ENCODE results near the gene CRIP2.

CRIP2 gene

DNA sequence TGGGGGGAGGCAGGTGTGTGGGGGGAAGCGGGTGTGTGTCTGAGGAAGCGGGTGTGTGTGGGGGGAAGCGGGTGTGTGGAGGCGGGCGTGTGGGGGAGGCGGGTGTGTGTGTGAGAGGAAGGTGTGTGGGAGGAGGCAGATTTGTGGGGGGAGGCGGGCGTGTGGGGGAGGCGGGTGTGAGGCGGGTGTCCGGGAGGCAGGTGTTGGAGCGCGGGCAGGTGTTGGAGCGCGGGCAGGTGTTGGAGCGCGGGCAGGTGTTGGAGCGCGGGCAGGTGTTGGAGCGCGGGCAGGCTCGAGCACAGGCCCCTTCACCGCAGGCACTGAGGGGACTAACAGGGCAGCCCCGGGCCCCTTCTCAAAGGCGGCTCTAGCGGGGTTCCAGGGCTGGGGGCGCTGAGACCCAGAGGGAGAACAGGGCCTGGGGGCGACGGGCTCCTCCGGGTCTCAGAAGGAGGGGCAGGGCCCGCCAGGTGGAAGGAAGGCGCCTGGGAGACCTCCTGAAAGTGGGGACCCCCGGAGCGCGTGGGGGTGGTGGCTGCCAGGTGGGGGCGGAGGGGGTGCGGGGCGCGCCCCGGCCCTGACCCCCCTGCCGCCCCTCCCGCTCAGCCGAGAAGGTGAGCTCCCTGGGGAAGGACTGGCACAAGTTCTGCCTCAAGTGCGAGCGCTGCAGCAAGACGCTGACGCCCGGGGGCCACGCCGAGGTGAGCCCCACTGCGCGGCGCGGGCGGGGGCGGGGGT is 3.2 kb downstream of the CRIP2 start:
- peak; percentile 82 to 88 for DNase-seq

- DNase-seq: peak; percentile 50 to 64
These were observed 4.0 kb downstream of the CRIP2 start for GRCh38 chr14:105478398-105479251.

GRCh38 chr14:105479431-105480158 is 5.0 kb downstream of the CRIP2 start:
- peak; percentile 15 to 28 for DNase-seq

GRCh38 chr14:105480199-105480746 is 5.7 kb downstream of the CRIP2 start:
- no peak for DNase-seq

- DNase-seq: peak; percentile 92 to 94
These were observed 6.5 kb downstream of the CRIP2 start for GRCh38 chr14:105480807-105481801.

GRCh38 chr14:105481886-105482457 is 7.4 kb downstream of the CRIP2 start:
- DNase-seq: peak; percentile 98 to 99

DNA sequence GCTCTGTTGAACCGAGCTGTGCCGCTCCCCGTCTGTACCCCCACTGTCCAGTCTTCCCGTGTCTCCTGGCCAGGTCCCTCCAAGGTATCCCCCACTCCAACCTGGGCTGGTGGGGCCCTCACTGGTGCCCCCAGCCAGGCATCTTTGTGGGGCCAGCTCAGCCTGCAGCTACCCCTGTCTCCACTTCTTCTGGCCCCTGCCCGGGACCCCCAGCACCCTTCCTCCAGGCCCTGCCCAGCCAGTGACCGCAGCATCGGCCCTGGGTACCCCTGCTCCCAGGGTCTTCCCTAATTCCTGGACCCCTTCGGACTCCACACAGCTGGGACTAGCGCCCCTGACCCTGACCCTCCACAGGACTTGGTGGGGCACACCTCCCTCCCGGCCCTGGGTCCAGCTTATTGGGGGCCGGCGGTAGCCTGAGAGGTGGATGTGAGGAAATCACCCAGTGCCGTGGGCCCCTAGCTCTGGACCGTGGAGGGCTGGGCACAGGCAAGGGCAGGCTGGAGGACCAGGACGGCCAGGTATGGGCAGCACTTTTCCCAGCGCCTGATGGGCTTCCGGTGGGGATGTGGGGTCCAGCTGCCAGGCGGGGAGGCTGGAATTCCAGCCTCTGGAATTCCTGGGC is 8.0 kb downstream of the CRIP2 start:
- no peak for DNase-seq

- no peak for DNase-seq
These were observed 8.9 kb downstream of the CRIP2 start for GRCh38 chr14:105483300-105484068.

DNA sequence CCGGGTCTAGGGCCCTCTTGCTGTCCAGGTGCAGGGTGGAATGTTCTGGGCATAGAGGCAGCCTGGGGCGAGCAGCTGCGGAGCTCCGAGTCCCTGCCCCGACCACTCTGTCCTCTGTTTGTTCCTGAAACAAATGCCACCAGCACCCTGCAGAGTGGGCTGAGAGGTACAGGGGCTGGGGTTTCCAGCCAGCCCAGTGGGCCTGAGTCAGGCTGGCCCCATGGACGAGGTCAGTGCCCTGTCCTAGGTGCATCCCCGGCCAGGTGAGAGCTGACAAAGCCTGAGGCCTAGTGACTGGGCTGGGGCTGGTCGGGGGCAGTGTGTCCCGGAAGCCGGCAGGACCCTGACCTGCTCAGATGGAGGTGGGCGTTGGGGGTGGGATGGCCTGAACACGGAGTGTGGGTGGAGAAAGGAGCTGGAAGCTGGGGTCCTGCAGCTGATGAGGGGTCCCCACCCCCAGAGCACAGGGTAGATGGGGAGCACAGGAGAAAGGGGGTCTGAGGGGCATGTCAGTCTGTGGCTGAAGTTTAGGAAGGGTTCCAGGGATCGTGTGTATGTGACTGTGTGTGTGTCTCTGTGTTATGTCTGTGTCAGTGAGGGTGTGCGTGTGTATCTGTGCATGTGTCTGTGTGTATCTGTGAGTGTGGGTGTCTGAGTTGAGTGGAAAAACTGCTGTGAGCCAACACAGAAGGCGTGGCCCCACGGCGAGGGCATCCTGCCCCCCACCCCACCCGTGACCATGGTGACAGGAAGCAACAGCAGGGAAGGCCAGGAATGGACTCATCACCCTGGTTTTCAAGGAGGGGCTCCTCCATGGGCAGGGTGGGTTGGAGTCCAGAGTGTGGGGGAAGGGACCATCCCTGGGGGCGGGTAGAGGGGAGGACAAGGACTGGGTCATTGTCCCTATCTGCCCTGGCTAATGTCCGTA is 9.7 kb downstream of the CRIP2 start:
- peak; percentile 81 to 83 for DNase-seq

DNA sequence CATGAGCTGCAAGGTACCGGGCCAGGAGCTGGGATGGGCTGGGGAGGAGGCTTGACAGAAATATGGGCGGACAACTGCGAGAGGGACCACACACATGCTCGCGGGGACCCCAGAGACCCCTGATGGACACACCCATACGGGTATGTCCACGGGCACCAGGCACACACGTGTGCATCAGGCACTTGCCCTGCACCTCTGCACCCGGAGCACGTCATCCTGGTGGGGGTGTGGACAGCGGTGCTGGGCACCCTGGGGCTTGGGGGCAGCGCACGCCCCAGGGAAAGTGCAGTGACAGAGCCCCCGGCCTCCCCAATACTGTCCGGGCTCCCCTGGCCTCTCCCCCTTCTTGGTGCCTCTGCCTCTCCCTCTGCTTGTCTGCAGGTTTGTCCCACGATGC is 10.4 kb downstream of the CRIP2 start:
- no peak for DNase-seq

GRCh38 chr14:105485739-105486162 is 11.1 kb downstream of the CRIP2 start:
- DNase-seq: peak; percentile 80 to 83

- DNase-seq: peak in 1 of 2 donors; percentile 52
These were observed 11.7 kb downstream of the CRIP2 start, which contains the start of gene CRIP1 for GRCh38 chr14:105486163-105486973. Gene CRIP1 (plus strand): TSS chr14:105486886. CDS start chr14:105487260, 374 bp downstream.

- DNase-seq: peak; percentile 84 to 86
These were observed 12.4 kb downstream of the CRIP2 start for GRCh38 chr14:105486974-105487448.

DNA sequence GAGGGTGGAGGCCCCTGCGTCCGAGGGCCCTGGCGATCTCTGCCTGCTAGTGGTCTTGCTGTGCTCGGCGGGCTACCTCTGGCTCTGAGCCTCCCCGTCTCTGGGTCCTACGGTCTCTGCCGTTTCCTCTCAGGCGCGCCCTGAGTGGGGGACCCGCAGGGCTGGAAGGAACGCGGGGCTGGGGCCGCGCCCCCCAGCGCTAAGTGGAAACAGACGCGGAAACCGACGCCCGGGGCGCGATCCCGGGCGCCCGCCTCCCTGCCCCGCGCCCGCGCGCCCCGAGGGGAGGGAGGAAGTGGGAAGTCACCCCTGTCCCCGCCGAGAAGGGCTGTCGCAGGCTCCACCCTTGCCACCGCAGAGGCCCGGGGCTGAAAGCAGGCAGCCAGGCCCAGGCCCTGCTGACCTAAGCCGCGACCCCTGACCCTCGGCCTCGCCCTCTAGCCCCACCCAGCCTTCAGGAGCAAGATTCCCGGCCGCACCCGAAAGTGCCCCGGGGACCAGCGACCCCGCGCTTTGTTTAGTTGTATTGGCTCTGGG is 12.9 kb downstream of the CRIP2 start:
- DNase-seq: peak; percentile 83

- peak; percentile 51 to 53 for DNase-seq
These were observed 13.6 kb downstream of the CRIP2 start for GRCh38 chr14:105487986-105488777.

DNA sequence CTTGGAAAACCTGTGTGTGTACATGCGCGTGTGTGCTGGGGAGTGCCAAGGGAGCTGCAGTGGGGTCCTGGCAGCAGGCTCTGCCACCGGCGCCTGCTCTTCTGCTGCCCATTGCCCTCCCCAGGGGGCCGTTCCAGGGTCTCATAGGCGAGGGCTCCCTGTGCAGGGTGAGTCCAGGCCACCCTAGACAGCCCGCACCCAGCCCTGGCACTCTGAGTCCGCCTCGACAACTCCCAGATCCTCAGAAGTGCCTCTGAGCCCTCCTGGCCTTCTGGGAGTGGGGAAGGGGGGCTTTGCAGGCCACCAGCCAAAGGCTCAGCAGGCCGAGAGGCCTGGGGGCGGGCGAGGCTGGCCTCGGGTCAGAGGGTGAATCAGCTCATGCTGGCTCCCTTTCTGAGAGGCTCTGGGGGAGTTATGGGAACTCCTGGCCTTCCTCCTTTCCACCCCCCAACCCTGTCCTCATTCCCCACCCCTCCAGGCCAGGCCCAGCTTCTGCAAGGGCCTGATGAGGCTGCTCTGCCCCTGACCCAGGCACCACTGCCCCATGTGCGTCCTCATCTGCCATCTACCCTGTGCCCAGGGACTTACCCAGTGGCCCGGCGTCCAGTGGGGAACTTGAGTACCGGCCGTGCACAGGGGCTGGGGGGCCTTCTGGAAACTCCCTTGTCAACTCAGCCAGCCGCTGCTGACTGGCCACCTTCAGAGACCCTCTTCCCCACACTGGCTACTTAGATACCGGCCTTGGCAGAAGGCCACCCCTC is 14.3 kb downstream of the CRIP2 start:
- peak; percentile 50 to 51 for DNase-seq

Measured in CD4-positive, alpha-beta T cell treated with Interleukin-1 beta for 1 hour (primary cell).